CD4-positive, alpha-beta memory T cell (primary cell): ENCODE measurements around the gene PGS1. TPM values are rescaled to one million over a fixed set of nuclear protein-coding genes. Genes with fewer than 3 reads are reported as not detected.
"Not testable (repeated sequence)": the region's sequence is repeated elsewhere in the genome, so short reads cannot be mapped to it uniquely, and the experiment has no call there.

Experiments
- CTCF ChIA-PET: fragments of 350-600 bp; sonication (Branson Sonifier 250); formaldehyde crosslinking; loops from one replicate; lab custom pipeline; 2021; ENCODE audit warnings: inconsistent platforms; ENCODE audit not compliant: partially characterized antibody; lab: Charles Lee
- POLR2A ChIA-PET: fragments of 350-600 bp; sonication (Branson Sonifier 250); formaldehyde crosslinking; loops from one replicate; lab custom pipeline; 2021; ENCODE audit not compliant: partially characterized antibody; lab: Charles Lee
- DNase-seq, 5 donors: peaks; one replicate each; pipeline versions ENCODE4 v3.0.0 to v3.0.0-alpha.2; 2020 to 2022; ENCODE audit warnings: mixed read lengths in 1 of 5
- H3K27ac ChIP-seq: one replicate; pipeline ENCODE4 v1.7.0; 2013; ENCODE audit warnings: low read depth, low read length
- H3K27me3 ChIP-seq: 2 replicates; pipeline ENCODE4 v1.7.0; 2013; ENCODE audit warnings: mild to moderate bottlenecking, low read length, moderate library complexity; ENCODE audit not compliant: insufficient read depth
- H3K36me3 ChIP-seq: 2 replicates; pipeline ENCODE4 v1.7.0; 2013; ENCODE audit warnings: mild to moderate bottlenecking, low read length, moderate library complexity; ENCODE audit not compliant: insufficient read depth
- H3K4me1 ChIP-seq: 2 replicates; pipeline ENCODE4 v1.7.0; 2013; ENCODE audit warnings: mild to moderate bottlenecking, low read length, moderate library complexity; ENCODE audit not compliant: insufficient read depth
- H3K4me3 ChIP-seq, 2 donors: one replicate each; pipeline ENCODE4 v1.7.0; 2013; ENCODE audit warnings: low read length in 2 of 2, mild to moderate bottlenecking in 1 of 2
- H3K9me3 ChIP-seq, 2 donors: one replicate each; pipeline ENCODE4 v1.7.0; 2013; ENCODE audit warnings: low read length in 2 of 2, control low read depth in 1 of 2; ENCODE audit not compliant: control insufficient read depth in 1 of 2
- H3K27ac Mint-ChIP-seq, 7 donors: one replicate each; pipeline ENCODE4 v1.8.0; 2020 to 2021; ENCODE audit warnings: mixed read lengths in 7 of 7, mild to moderate bottlenecking in 6 of 7, inconsistent platforms in 3 of 7, moderate library complexity in 3 of 7
- H3K27me3 Mint-ChIP-seq, 2 donors: one replicate each; pipeline ENCODE4 v1.8.0; 2020 to 2021; ENCODE audit warnings: mixed read lengths in 2 of 2
- H3K36me3 Mint-ChIP-seq, 2 donors: one replicate each; pipeline ENCODE4 v1.8.0; 2020 to 2021; ENCODE audit warnings: mixed read lengths in 2 of 2, inconsistent platforms in 1 of 2, mild to moderate bottlenecking in 1 of 2
- H3K4me1 Mint-ChIP-seq, 4 donors: one replicate each; pipeline ENCODE4 v1.8.0; 2020 to 2021; ENCODE audit warnings: mixed read lengths in 4 of 4, mild to moderate bottlenecking in 1 of 4
- H3K4me3 Mint-ChIP-seq, 8 donors: one replicate each; pipeline ENCODE4 v1.8.0; 2020 to 2021; ENCODE audit warnings: mixed read lengths in 8 of 8, mild to moderate bottlenecking in 7 of 8, moderate library complexity in 6 of 8, inconsistent platforms in 3 of 8
- H3K9me3 Mint-ChIP-seq, 8 donors: one replicate each; pipeline ENCODE4 v1.8.0; 2020 to 2021; ENCODE audit warnings: mixed read lengths in 8 of 8, mild to moderate bottlenecking in 5 of 8, inconsistent platforms in 3 of 8, moderate library complexity in 1 of 8
- intact Hi-C: fragments of 100-400 bp; cut with micrococcal nuclease; formaldehyde crosslinking; loops from one replicate; pipeline ENCODE4 v1.15.1; 2023
- polyA plus RNA-seq, 2 donors: library from polyadenylated mRNA; unstranded; fragments of 300-500 nt; fragmentation: Illumina TruSeq; gene quantifications; one replicate each; pipeline ENCODE4 v1.2.3, GENCODE V29; 2021
- total RNA-seq, 2 experiments: library from RNA; stranded (reverse); gene quantifications; one replicate each; pipeline ENCODE4 v1.2.3, GENCODE V29; 2021

Gene PGS1, protein sequence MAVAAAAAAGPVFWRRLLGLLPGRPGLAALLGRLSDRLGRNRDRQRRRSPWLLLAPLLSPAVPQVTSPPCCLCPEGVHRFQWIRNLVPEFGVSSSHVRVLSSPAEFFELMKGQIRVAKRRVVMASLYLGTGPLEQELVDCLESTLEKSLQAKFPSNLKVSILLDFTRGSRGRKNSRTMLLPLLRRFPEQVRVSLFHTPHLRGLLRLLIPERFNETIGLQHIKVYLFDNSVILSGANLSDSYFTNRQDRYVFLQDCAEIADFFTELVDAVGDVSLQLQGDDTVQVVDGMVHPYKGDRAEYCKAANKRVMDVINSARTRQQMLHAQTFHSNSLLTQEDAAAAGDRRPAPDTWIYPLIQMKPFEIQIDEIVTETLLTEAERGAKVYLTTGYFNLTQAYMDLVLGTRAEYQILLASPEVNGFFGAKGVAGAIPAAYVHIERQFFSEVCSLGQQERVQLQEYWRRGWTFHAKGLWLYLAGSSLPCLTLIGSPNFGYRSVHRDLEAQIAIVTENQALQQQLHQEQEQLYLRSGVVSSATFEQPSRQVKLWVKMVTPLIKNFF
- 10 to 100 TPM; 84.4 to 84.8 TPM for total RNA-seq
- 10 to 100 TPM; 33.9 to 36.6 TPM for polyA plus RNA-seq

GRCh38 chr17:78378225-78379130 lies at the start of gene PGS1:
Gene PGS1, plus strand, starts transcription at chr17:78378649. Its CDS starts 17 bp downstream, at chr17:78378666.
- Mint-ChIP-seq H3K27ac (peak within 1 kb of the TSS; percentile 84 to 96 (median 93)), H3K36me3 (peaks cover 5 to 20% of the 10 kb centered on the region in 2 donors), H3K27me3 (peaks cover 0 to 2% of the 10 kb centered on the region in 2 donors), H3K4me1 (peaks cover 30 to 49% (median 38%) of the 10 kb centered on the region in 4 donors), H3K4me3 (peak within 1 kb of the TSS; percentile 74 to 96 (median 94)), H3K9me3 (no peaks in the 10 kb centered on the region)
- H3K27ac ChIP-seq: peak within 1 kb of the TSS; percentile 77
- peaks cover 51% of the 10 kb centered on the region for H3K4me1 ChIP-seq
- H3K27me3 ChIP-seq: no peaks in the 10 kb centered on the region
- POLR2A ChIA-PET: interaction anchor here (0.5 to 2.2 kb wide), 7 partner anchors 13 to 119 kb away, joined by 3 to 18 read pairs (median 4); partner anchors contain the start of gene SOCS3
- H3K4me3 ChIP-seq: peak within 1 kb of the TSS; percentile 63 to 69
- peak; percentile 79 to 88 (median 84) for DNase-seq
- no peaks in the 10 kb centered on the region for H3K36me3 ChIP-seq
- CTCF ChIA-PET: interaction anchor here (0.9 to 1.6 kb wide), 4 partner anchors 16 to 128 kb away, joined by 3 to 6 read pairs (median 3); no protein-coding TSS in a partner anchor
- intact Hi-C loops: loop anchor here (2.0 kb wide), 1 partner anchor 18 kb away; the partner anchor contains the start of gene SOCS3
- H3K9me3 ChIP-seq: no peaks in the 10 kb centered on the region

DNA sequence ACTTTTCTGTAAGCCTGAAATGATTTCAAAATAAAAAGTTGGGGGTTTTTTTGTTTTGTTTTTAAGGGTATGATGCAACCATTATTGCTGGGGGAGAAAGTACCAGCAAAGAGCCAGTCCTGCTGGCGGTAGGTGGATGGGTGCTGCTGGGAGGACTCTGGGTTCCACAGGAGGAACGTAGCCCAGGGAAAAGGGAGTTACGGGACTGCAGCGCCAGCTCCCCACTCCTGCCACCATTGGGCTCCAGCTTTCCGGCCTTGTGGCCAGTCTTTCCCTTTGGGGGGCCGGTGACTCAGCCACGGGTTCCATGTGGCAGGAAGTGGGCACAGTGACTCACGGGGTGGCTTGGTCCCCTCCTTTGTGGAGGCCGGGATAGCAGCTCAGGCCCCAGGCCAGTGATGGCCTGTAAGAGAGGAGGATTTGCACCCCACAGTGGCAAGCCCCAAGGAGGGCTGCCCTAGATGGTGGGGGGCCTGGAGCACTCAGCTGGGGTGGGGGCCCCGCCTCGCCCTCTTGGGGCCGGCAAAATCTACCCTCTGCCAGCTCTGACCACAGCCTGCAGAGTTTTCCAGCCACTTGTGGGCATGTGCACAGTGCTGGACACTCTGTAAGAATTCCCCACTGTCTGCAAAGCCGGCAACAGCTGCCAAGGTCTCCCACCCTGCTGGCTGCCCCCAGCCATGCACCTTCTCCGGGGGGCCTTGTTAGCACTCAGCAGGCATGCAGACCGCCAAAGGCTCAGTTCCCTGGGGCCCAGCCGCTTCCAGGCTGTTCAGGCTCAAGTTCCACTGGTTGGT lies 49.0 kb upstream of the PGS1 start:
- intact Hi-C loops: no loop called here
- POLR2A ChIA-PET: interaction anchor here (1.0 to 1.5 kb wide), 4 partner anchors 13 to 31 kb away, joined by 3 to 7 read pairs (median 3); no protein-coding TSS in a partner anchor

DNA sequence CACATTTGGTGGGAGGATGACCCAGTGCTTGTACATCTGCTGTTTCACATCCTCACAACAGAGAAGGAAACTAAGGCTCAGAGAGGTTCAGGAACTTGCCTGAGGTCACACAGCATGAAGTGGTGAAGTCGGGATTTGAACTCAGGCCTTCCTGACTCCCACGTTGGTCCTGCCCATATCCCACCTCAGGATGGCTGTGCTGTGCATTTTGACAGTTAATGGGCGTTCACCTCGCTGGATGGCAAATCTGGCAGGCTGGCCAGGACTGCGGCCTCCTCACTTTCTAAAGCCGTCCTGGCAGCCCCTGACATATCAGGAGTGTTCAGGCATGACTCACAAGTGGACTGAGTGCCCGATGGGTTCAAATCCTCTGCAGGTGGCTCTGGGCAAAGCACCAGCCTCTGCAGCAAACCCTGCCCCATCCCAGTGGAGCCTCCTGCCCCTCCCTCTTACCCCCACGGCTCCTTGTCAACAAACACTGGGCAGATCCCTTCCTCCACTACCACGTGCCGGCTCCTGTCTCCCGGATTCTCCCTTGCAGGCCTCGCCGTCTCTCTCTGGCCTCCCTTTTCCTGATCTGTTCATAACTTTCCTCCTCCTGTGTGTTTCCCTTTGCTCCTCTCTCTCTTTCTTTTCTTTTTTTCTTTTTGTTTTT lies 47.8 kb upstream of the PGS1 start:
- Histone ChIP-seq H3K4me1 (peaks cover 31% of the 10 kb centered on the region), H3K27me3 (no peaks in the 10 kb centered on the region), H3K27ac (no peak overlapping the region), H3K4me3 (no peak overlapping the region), H3K9me3 (no peaks in the 10 kb centered on the region), H3K36me3 (no peaks in the 10 kb centered on the region)
- Mint-ChIP-seq H3K27ac (peak overlapping the region in 3 of 7 donors; percentile 6 to 87 (median 41)), H3K27me3 (no peaks in the 10 kb centered on the region), H3K4me1 (peaks cover 16 to 52% (median 32%) of the 10 kb centered on the region in 4 donors), H3K9me3 (no peaks in the 10 kb centered on the region), H3K36me3 (no peaks in the 10 kb centered on the region), H3K4me3 (no peak overlapping the region)
- CTCF ChIA-PET: no interaction called here
- intact Hi-C loops: no loop called here
- POLR2A ChIA-PET: no interaction called here
- DNase-seq: no peak

More for the DNA sequence above, 49.0 kb upstream of the PGS1 start:
- H3K4me1 ChIP-seq: peaks cover 38% of the 10 kb centered on the region
- no peaks in the 10 kb centered on the region for H3K9me3 Mint-ChIP-seq
- H3K4me3 ChIP-seq: no peak overlapping the region
- H3K27me3 ChIP-seq: no peaks in the 10 kb centered on the region
- H3K27me3 Mint-ChIP-seq: no peaks in the 10 kb centered on the region
- CTCF ChIA-PET: interaction anchor here (0.6 to 1.2 kb wide), 3 partner anchors 15 to 97 kb away, joined by 3 to 4 read pairs (median 3); no protein-coding TSS in a partner anchor
- peak overlapping the region in 1 of 8 donors; percentile 37 for H3K4me3 Mint-ChIP-seq
- H3K27ac ChIP-seq: no peak overlapping the region
- no peaks in the 10 kb centered on the region for H3K9me3 ChIP-seq
- H3K36me3 ChIP-seq: no peaks in the 10 kb centered on the region
- H3K27ac Mint-ChIP-seq: peak overlapping the region in 6 of 7 donors; percentile 35 to 83 (median 70)
- peaks cover 20 to 48% (median 34%) of the 10 kb centered on the region in 4 donors for H3K4me1 Mint-ChIP-seq
- H3K36me3 Mint-ChIP-seq: no peaks in the 10 kb centered on the region
- DNase-seq: peak in 1 of 5 donors; percentile 51

- H3K9me3 ChIP-seq, POLR2A ChIA-PET, H3K36me3 ChIP-seq, H3K4me3 ChIP-seq, H3K27me3 Mint-ChIP-seq, DNase-seq, H3K4me3 Mint-ChIP-seq, H3K27ac ChIP-seq, H3K36me3 Mint-ChIP-seq, H3K9me3 Mint-ChIP-seq, intact Hi-C loops, H3K27me3 ChIP-seq: not testable (repeated sequence)
- CTCF ChIA-PET: interaction anchor here (0.7 to 2.0 kb wide), 4 partner anchors 13 to 156 kb away, joined by 4 to 8 read pairs (median 6); no protein-coding TSS in a partner anchor
- peaks cover 31% of the 10 kb centered on the region for H3K4me1 ChIP-seq
- H3K27ac Mint-ChIP-seq: peak overlapping the region in 1 of 7 donors; percentile 87
- peaks cover 16 to 52% (median 32%) of the 10 kb centered on the region in 4 donors for H3K4me1 Mint-ChIP-seq
Measured at GRCh38 chr17:78331355-78331754, 47.1 kb upstream of the PGS1 start.

DNA sequence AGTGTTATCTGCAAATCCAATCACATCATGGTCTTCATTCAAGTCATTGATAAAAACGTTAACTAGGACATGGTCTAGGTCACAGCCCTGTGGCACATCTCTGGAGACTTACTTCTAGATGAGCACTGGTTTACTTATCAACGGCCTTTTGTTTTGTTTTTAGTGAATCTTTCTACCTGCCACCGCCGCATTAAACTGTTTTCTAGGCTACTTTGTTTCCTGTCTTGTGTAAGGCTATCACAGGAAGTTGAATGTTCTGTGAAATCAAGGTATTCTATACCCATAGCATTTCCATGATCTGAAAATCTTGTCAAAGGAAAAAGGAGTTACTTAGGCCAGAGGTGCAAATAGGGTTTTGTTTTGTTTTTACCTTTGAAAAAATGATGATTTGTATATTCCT lies 45.5 kb upstream of the PGS1 start:
- CTCF ChIA-PET: interaction anchor here (0.9 to 2.0 kb wide), 4 partner anchors 11 to 89 kb away, joined by 3 to 8 read pairs (median 5); no protein-coding TSS in a partner anchor

More for the DNA sequence above, 45.5 kb upstream of the PGS1 start:
- Histone ChIP-seq H3K36me3 (no peaks in the 10 kb centered on the region), H3K9me3 (no peaks in the 10 kb centered on the region), H3K4me3 (no peak overlapping the region), H3K27ac (peak overlapping the region; percentile 47), H3K27me3 (no peaks in the 10 kb centered on the region), H3K4me1 (peaks cover 35% of the 10 kb centered on the region)
- H3K4me1 Mint-ChIP-seq: peaks cover 16 to 64% (median 35%) of the 10 kb centered on the region in 4 donors
- H3K27me3 Mint-ChIP-seq: no peaks in the 10 kb centered on the region
- intact Hi-C loops: no loop called here
- POLR2A ChIA-PET: interaction anchor here (0.8 kb wide), 1 partner anchor 17 kb away, joined by 3 read pairs; no protein-coding TSS in a partner anchor
- peak overlapping the region; percentile 81 to 97 (median 91) for H3K27ac Mint-ChIP-seq
- peak overlapping the region; percentile 21 to 71 (median 51) for H3K4me3 Mint-ChIP-seq
- H3K36me3 Mint-ChIP-seq: no peaks in the 10 kb centered on the region
- DNase-seq: peak in 2 of 5 donors; percentile 38 to 39
- no peaks in the 10 kb centered on the region for H3K9me3 Mint-ChIP-seq
